ENCODE measurements around the gene NDUFAF3. TPM values are rescaled to one million over a fixed set of nuclear protein-coding genes. Genes with fewer than 3 reads are reported as not detected.

Gene NDUFAF3, protein sequence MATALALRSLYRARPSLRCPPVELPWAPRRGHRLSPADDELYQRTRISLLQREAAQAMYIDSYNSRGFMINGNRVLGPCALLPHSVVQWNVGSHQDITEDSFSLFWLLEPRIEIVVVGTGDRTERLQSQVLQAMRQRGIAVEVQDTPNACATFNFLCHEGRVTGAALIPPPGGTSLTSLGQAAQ
- total RNA-seq (10 to 100 TPM; 28.6 to 75.6 TPM), polyA plus RNA-seq (100 to 1,000 TPM in 1 of 2 donors, 10 to 100 TPM in 1; 68.4 to 107 TPM)

DNA sequence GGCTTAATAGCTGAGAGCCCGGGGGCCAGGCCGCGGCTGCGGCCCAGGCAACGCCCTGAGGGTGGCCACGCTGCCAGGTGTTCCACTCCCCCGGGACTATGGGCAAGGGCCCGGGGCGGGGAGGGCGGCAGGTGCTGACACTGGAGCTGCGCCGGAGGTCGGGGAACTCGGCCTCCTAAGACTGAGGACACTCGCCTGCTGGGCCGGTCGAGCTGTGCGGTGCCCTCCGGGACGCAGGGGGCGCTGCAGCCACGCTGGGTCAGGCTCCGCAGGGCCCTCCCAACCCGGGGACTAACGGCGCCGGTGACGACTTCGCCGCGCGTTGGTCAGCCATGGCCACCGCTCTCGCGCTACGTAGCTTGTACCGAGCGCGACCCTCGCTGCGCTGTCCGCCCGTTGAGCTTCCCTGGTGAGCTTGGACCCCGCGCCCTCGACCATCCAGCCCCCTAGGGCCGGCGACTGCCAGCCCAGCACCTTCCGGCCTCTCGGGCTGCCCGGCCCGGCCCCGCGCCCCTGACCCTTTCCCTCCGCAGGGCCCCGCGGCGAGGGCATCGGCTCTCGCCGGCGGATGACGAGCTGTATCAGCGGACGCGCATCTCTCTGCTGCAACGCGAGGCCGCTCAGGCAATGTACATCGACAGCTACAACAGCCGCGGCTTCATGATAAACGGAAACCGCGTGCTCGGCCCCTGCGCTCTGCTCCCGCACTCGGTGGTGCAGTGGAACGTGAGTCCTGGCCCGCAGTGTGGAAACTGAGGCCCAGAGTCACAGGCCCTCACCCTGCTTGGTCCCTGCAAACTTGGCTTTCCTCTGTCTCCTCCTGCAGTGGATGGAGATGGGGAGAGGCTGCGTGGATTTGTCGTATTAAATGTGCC is at the start of gene NDUFAF3:
TSS of gene NDUFAF3 (plus strand) at position 309 of the 875 bp plus-strand sequence. CDS start at position 333, 24 bp downstream.
- peak within 1 kb of the TSS; percentile 97 to 99 for H3K27ac ChIP-seq (ENCODE audit: low read depth in 1 of 2, low read length in 2 of 2)
- peaks cover 15 to 51% (median 41%) of the 10 kb centered on the region in 4 donors for H3K4me1 ChIP-seq (ENCODE audit: control insufficient read depth in 4 of 4, insufficient read depth in 4 of 4, low read length in 3 of 4)
- peaks cover 0 to 32% (median 21%) of the 10 kb centered on the region in 4 donors for H3K36me3 ChIP-seq (ENCODE audit: control insufficient read depth in 4 of 4, insufficient read depth in 3 of 4, low read depth in 1 of 4, low read length in 3 of 4)
- no peaks in the 10 kb centered on the region for H3K9me3 ChIP-seq (ENCODE audit: control insufficient read depth in 4 of 4, low read length in 3 of 4)
- DNase-seq (ENCODE audit: low spot score), result peak; percentile 96
- H3K9ac ChIP-seq (ENCODE audit: low read depth in 1 of 2, low read length in 2 of 2), result peak within 1 kb of the TSS; percentile 86 to 96
- H3K27me3 ChIP-seq (ENCODE audit: control insufficient read depth in 4 of 4, insufficient read depth in 4 of 4, low read length in 3 of 4), result no peaks in the 10 kb centered on the region
- no peak for TF ChIP-seq HNF4G (IDR thresholded peaks at IDR 0.05)
- TF ChIP-seq FOXA1 (IDR thresholded peaks at IDR 0.05), result no peak
- TF ChIP-seq, protein P1, sequence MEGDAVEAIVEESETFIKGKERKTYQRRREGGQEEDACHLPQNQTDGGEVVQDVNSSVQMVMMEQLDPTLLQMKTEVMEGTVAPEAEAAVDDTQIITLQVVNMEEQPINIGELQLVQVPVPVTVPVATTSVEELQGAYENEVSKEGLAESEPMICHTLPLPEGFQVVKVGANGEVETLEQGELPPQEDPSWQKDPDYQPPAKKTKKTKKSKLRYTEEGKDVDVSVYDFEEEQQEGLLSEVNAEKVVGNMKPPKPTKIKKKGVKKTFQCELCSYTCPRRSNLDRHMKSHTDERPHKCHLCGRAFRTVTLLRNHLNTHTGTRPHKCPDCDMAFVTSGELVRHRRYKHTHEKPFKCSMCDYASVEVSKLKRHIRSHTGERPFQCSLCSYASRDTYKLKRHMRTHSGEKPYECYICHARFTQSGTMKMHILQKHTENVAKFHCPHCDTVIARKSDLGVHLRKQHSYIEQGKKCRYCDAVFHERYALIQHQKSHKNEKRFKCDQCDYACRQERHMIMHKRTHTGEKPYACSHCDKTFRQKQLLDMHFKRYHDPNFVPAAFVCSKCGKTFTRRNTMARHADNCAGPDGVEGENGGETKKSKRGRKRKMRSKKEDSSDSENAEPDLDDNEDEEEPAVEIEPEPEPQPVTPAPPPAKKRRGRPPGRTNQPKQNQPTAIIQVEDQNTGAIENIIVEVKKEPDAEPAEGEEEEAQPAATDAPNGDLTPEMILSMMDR (IDR thresholded peaks at IDR 0.05; ENCODE audit: low read depth, low read length, missing input control), result peak; percentile 90
- TF ChIP-seq SP1 (IDR thresholded peaks at IDR 0.05), result no peak
- TF ChIP-seq RAD21 (IDR thresholded peaks at IDR 0.05), result peak in 1 of 2 donors; percentile 61
- TF ChIP-seq JUND (IDR thresholded peaks at IDR 0.05), result no peak
- TF ChIP-seq FOXA2 (IDR thresholded peaks at IDR 0.05), result no peak
- peak in 1 of 2 donors; percentile 26 for TF ChIP-seq GABPA (IDR thresholded peaks at IDR 0.05 in 1 of 2, conservative IDR thresholded peaks at IDR 0.05 in 1 of 2)
- TF ChIP-seq, protein P2, sequence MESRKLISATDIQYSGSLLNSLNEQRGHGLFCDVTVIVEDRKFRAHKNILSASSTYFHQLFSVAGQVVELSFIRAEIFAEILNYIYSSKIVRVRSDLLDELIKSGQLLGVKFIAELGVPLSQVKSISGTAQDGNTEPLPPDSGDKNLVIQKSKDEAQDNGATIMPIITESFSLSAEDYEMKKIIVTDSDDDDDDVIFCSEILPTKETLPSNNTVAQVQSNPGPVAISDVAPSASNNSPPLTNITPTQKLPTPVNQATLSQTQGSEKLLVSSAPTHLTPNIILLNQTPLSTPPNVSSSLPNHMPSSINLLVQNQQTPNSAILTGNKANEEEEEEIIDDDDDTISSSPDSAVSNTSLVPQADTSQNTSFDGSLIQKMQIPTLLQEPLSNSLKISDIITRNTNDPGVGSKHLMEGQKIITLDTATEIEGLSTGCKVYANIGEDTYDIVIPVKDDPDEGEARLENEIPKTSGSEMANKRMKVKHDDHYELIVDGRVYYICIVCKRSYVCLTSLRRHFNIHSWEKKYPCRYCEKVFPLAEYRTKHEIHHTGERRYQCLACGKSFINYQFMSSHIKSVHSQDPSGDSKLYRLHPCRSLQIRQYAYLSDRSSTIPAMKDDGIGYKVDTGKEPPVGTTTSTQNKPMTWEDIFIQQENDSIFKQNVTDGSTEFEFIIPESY (IDR thresholded peaks at IDR 0.05), result no peak
- TF ChIP-seq, protein P3, sequence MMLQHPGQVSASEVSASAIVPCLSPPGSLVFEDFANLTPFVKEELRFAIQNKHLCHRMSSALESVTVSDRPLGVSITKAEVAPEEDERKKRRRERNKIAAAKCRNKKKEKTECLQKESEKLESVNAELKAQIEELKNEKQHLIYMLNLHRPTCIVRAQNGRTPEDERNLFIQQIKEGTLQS (IDR thresholded peaks at IDR 0.05), result no peak
- WGBS, result 1% methylated on average over 83 of the region's 83 CpGs
- peak within 1 kb of the TSS; percentile 85 to 95 (median 92) for H3K4me3 ChIP-seq (ENCODE audit: low read depth in 1 of 3, low read length in 3 of 3)

DNA sequence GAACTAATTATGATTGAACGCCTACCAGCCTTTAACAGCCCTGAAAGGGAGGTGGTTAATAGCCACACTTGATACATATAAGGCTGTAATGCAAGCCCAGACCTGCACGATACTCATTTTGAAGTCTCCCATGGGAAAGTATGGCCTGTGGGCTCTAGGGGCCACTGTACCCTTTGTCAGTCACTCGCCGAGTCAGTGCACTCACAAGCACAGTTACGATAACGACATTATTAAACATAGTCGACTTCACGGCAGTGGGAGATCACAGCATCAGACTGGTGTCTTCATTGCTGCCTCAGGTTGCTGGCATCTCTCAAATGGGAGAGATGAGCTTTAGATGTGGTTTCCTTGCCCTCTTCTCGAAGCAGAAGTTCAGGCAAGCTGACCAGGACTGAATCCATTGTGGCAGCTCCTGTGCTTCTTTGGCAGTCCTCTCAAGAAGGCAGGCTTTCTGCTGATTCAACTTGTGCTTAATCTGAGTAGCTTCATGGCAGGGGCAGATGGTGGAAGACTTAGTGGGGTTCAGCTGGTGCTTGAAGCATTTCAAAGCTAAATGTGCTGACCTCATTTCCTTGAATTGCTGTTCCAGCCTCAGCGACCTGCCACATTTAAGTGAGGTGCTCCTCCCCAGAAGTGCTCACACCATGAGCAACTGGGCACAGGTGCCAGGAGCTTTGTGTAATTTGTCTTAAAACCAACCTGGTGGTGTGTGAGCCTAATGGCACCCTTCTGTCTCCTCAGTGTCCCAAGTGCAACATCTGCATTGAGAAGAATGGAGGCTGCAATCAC is 47.7 kb upstream of the NDUFAF3 start:
- Histone ChIP-seq H3K4me1 (ENCODE audit: control insufficient read depth in 4 of 4, insufficient read depth in 4 of 4, low read length in 3 of 4) (no peaks in the 10 kb centered on the region), H3K4me3 (ENCODE audit: low read depth in 1 of 3, low read length in 3 of 3) (no peak overlapping the region), H3K9ac (ENCODE audit: low read depth in 1 of 2, low read length in 2 of 2) (no peak overlapping the region), H3K27ac (ENCODE audit: low read depth in 1 of 2, low read length in 2 of 2) (no peak overlapping the region), H3K9me3 (ENCODE audit: control insufficient read depth in 4 of 4, low read length in 3 of 4) (no peaks in the 10 kb centered on the region), H3K27me3 (ENCODE audit: control insufficient read depth in 4 of 4, insufficient read depth in 4 of 4, low read length in 3 of 4) (no peaks in the 10 kb centered on the region), H3K36me3 (ENCODE audit: control insufficient read depth in 4 of 4, insufficient read depth in 3 of 4, low read depth in 1 of 4, low read length in 3 of 4) (peaks cover 38 to 84% (median 67%) of the 10 kb centered on the region in 4 donors)
- 95% methylated on average over 10 of the region's 10 CpGs for WGBS
- no peak for DNase-seq (ENCODE audit: low spot score)
- TF ChIP-seq RXRA (IDR thresholded peaks at IDR 0.05) (no peak), RAD21 (IDR thresholded peaks at IDR 0.05) (no peak), HNF4A (conservative IDR thresholded peaks at IDR 0.05) (no peak), NR2F2 (IDR thresholded peaks at IDR 0.05) (no peak), HNF4G (IDR thresholded peaks at IDR 0.05) (no peak), YY1 (IDR thresholded peaks at IDR 0.05) (no peak)
- TF ChIP-seq, protein P4, sequence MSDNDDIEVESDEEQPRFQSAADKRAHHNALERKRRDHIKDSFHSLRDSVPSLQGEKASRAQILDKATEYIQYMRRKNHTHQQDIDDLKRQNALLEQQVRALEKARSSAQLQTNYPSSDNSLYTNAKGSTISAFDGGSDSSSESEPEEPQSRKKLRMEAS (IDR thresholded peaks at IDR 0.05), result no peak
- TF ChIP-seq, protein P5, sequence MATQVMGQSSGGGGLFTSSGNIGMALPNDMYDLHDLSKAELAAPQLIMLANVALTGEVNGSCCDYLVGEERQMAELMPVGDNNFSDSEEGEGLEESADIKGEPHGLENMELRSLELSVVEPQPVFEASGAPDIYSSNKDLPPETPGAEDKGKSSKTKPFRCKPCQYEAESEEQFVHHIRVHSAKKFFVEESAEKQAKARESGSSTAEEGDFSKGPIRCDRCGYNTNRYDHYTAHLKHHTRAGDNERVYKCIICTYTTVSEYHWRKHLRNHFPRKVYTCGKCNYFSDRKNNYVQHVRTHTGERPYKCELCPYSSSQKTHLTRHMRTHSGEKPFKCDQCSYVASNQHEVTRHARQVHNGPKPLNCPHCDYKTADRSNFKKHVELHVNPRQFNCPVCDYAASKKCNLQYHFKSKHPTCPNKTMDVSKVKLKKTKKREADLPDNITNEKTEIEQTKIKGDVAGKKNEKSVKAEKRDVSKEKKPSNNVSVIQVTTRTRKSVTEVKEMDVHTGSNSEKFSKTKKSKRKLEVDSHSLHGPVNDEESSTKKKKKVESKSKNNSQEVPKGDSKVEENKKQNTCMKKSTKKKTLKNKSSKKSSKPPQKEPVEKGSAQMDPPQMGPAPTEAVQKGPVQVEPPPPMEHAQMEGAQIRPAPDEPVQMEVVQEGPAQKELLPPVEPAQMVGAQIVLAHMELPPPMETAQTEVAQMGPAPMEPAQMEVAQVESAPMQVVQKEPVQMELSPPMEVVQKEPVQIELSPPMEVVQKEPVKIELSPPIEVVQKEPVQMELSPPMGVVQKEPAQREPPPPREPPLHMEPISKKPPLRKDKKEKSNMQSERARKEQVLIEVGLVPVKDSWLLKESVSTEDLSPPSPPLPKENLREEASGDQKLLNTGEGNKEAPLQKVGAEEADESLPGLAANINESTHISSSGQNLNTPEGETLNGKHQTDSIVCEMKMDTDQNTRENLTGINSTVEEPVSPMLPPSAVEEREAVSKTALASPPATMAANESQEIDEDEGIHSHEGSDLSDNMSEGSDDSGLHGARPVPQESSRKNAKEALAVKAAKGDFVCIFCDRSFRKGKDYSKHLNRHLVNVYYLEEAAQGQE (IDR thresholded peaks at IDR 0.05), result no peak
- TF ChIP-seq, protein P3 (IDR thresholded peaks at IDR 0.05), result no peak
- TF ChIP-seq, protein P2 (IDR thresholded peaks at IDR 0.05), result no peak
